Measurements from ENCODE around the gene IL1RAP.

Gene IL1RAP

DNA sequence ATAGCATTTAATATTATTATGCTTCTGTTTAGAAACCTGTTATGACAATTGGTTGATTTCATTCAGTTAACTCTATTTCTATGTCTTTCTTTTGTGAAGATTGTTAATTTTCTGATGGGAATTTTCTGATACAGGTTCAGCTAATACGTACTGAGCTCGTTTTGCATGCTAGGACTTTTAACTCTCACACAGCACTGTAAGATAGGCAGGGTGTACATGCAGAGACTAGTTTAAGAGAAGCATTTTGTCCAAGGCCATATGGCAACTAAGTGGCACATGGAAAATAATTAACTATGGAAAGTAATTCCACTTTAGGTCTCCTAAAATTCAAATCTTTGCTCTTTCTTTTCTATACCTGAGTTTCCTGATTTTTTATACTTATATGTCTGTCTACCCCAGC, 81.9 kb downstream of the IL1RAP start:
- DNase-seq (ENCODE audit: low read depth, low spot score) = no peak
- H3K4me3 ChIP-seq (ENCODE audit: low read length) = no peak overlapping the region

DNA sequence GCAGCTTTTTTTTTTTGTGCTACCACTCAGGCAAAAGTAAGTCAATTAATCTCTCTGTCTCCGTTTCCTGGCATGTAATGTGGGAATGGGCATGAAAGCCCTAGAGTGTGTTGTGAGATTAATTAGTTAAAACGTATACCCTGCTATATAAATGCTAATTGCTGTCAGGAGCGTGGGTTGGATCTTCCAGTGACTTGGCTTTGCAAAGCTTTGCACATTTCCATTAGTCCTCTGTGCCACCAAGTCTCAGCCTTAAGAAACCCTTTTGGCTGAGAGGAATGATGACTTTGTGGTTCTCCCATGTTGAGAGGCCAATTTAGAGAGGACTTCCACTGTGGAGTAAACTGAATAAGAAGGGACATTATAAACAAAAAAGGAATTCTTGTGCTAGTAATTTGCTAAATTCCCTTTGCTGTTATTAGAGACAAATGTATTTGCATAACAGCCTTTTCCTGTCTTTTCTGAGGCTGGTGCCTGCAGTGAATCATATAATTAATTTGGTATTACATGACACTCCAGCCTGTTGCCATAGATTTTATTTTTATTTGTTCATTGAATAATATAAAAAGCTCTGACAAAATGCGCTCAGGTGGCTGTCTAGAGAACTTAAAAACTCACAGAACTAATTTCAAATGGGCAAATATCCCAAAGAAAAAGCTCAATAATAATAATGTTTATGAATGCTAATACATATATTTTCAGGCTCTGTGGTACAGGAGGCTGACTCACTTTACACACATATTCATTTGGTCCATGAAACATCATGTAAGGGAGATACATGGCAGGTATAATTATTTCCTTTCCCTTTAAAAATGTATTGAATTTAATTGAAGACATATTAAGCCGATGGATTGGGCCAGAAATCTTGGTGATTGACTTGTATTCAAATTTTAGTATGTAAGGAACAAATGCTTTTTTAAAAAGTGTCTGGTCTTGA, 82.7 kb downstream of the IL1RAP start:
- no peak overlapping the region for H3K4me3 ChIP-seq (ENCODE audit: low read length)
- no peak for DNase-seq (ENCODE audit: low read depth, low spot score)

DNA sequence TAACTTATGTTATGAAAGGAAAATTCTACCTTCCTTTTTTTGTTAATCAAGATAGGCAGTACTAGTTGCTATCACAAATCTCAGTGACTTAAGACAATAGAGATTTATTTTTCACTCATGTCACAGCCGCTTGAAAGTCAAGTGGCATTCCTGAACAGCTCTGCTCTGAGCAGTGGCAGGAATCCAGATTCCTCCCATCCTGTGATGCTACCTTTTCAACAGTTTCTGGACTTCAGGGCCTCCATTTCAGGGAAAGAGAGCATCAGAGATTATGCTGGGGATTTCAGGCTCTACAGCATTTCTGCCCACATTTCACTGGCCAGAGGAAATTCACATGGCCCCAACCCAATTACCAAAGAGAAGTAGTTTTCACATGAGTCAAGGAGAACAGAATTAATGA, 83.4 kb downstream of the IL1RAP start:
- no peak overlapping the region for H3K4me3 ChIP-seq (ENCODE audit: low read length)
- no peak for DNase-seq (ENCODE audit: low read depth, low spot score)

DNA sequence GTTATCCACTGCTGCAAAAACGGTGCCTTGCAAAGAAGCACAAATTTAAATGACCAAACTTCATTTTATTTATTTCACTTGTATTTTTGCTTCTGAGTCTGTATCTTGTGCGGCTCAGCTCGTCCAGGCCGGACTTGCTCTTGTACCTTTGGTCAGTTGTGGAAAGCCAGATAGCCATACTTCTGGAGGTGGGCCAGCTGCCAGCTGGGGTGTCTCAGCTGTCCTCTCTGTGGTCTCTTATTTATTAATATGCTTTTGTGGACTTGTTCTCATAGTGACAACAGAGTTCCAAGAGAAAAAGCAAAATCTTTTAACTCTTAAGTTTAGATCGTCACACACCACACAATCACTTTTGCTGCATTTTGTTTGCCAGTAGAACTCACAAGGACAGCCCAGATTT, 87.7 kb downstream of the IL1RAP start:
- DNase-seq (ENCODE audit: low read depth, low spot score) = no peak
- H3K4me3 ChIP-seq (ENCODE audit: low read length) = no peak overlapping the region

DNA sequence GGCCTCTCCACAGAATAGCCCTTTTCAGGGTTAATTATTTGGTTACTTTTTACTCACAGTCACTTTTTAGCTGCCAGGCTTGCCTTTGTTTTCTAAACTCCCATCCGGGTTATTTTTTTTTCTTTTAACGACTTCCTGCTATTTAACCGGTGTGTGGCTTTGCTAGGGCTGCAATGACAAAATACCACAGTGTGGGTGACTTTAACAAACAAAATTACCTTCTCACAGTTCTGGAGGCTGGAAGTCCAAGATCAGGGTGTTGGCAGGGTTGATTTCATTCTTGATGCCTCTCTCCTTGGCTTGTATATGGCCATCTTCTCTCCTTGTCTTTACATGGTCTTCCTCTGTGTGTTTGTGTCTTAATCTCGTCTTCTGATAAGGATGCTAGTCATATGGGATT, 91.5 kb downstream of the IL1RAP start:
- DNase-seq (ENCODE audit: low read depth, low spot score) = peak; percentile 19
- H3K4me3 ChIP-seq (ENCODE audit: low read length) = no peak overlapping the region

DNA sequence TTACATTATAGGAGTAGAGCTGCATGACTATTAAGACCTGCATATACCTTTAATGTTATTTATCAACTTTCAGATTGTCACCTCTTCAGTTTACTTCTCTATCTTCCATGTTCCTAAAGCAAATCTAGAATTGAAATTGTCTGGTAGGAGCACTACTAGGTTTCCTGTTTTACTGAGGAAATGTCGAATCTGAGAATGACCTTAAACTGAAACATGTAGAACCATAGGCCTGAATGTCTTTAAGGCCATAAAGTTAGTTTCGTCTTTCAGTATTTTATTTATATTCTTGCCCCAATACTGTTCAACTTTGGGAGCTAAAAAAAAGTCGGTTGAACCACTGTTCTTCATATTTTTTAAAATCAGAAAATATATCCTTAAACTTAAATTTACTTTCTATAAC, 92.7 kb downstream of the IL1RAP start:
- no peak overlapping the region for H3K4me3 ChIP-seq (ENCODE audit: low read length)
- no peak for DNase-seq (ENCODE audit: low read depth, low spot score)

DNA sequence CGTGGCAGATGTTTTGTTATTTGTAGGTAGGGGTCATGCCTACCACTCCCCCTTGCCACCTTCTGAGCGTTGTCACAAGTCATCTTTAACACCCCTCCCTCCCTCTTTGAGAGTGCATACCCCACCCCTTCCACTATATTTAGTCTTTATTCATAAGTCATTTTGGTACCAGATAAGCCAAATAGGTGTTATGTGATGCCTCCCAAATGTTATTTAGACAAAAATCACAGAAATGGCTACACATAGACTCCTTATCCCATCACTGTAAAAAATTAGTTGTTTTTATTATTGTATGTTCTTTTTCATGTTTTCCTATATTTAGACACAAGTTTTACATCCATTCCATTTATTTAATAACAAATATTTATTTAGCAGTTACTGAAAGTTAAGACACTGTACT, 93.1 kb downstream of the IL1RAP start:
- no peak overlapping the region for H3K4me3 ChIP-seq (ENCODE audit: low read length)
- DNase-seq (ENCODE audit: low read depth, low spot score) = no peak

DNA sequence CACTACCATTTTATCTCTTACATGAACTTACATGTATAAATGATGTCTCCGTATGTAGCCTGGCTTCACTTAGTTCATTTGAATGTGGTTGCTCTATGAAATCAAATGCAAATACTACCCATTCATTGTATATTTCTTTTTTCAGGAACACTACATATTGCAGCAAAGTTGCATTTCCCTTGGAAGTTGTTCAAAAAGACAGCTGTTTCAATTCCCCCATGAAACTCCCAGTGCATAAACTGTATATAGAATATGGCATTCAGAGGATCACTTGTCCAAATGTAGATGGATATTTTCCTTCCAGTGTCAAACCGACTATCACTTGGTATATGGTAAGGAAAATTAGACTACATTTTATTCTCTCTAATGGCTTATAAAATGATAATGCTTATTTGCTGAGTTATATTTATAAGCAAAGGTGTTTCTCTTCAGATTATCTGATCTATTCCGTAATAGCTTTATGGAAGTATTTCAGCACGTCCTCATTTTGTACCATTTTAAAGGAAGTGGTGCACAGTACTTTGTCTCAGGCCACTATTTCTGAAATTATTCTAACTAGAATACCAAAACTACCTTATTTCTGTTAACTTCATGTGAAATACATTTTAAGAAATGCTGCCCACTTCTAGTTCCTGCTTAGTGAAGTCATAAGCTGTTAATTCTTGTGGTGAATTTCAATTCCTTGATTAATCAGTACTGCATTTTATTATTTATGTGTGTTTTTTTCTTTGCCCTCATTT, 95.1 kb downstream of the IL1RAP start:
- no peak for DNase-seq (ENCODE audit: low read depth, low spot score)
- H3K4me3 ChIP-seq (ENCODE audit: low read length) = no peak overlapping the region

DNA sequence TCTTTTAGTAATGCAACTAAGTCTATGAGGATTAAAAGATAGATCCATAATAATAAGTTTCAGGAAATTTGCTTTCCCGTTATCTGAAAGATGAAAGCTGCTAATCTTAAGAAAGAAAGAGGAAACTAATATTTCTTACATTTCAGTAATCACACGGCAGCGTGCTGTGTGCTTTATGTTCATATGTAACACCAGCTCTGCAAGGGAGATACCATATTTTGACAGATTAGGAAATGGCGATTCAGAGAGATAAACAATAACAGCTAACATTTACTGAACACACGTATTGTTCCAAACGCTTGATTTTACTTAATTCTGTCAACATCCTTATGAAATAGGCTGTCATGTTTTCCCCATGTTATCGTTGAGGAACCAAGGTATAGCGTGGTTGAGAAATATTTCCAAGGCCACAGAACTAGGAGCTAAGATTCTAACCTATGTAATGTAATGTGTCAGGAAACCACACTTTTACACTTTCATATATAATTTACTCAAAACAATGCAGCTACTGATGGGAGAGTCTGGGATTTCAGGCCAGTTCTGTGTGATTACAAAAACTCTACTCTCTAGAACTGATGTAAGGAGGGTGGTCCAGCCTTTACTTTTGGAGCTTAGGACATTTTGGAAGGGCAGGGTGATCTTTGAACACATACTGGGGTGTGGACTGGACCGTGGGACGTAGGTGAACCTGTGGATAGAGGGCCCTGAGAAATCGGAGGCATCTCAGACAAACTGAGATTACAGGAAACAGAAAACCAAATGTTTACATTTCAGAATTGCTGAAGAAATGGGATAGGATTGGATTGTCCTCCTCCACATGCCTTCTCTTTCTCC, 100.6 kb downstream of the IL1RAP start:
- H3K4me3 ChIP-seq (ENCODE audit: low read length) = no peak overlapping the region
- no peak for DNase-seq (ENCODE audit: low read depth, low spot score)

DNA sequence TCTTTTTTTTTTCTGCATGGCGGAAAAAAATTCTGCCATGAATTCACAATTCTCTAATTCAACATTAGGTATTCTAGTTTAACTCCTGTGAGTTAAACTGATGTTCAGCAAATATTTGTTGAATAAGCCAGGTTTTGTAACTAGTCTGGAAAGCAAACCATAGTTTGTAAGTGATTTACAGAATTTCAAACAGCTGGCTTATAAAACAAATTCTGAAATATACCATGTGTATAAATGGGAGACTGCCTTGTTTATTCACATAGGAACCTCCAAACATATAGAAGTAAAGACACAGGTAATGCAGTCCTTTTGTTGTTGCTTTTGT, 101.1 kb downstream of the IL1RAP start:
- DNase-seq (ENCODE audit: low read depth, low spot score) = no peak
- H3K4me3 ChIP-seq (ENCODE audit: low read length) = no peak overlapping the region

DNA sequence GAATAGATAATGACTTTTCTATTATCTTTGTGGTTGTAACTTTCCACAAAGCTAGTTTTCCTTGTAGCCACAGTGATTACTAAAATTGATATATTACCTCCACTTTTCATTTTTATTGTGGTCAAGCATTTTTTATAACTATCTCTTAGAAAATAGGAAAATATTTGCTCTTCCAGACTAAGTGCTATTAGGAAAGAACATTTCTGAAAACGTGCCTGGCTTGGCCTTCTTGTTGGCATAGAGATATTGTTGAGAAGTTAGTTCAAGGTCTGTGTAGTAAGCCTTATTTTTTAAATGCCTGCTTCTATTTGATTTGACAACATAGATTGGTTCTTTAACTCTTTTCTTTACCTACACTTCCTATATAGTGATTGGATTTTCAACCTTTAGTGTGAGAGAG, 101.7 kb downstream of the IL1RAP start:
- H3K4me3 ChIP-seq (ENCODE audit: low read length) = no peak overlapping the region
- no peak for DNase-seq (ENCODE audit: low read depth, low spot score)

DNA sequence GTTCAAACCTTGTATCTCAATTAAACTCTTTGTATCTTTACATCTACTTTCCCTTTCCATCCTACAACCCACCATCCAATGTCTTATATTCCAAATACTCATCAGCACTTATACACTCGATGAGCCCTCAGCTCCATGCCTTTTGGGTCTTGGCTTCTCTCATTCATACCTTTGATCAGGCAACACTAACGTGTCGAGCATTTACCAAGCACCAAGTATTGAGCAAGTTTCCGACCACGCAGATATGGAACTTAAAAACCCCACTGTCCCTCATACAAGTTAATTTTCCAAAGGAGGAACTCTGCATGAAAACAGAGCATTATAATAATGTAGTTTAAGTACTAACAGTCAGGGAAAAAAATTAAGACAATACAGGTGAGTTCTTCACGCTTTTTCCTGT, 102.8 kb downstream of the IL1RAP start:
- no peak for DNase-seq (ENCODE audit: low read depth, low spot score)
- no peak overlapping the region for H3K4me3 ChIP-seq (ENCODE audit: low read length)

DNA sequence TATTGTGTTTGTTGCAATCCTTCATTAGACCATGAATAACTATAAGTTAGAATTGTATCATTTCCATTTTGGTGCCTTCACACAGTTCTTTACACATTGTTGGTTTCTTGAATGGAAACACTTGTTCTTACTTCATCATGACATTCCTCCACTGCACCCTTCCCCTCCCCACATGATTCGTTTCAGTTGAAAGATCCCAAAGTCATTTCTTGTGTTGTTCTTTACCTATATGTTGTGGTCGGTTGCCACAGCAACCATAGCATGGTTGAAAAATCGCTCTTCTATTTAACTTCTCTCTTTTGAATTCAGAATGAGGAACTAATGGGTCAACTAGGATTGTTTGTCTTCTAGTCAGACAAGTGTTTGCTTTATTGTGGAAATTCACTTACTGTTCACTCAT, 103.3 kb downstream of the IL1RAP start:
- H3K4me3 ChIP-seq (ENCODE audit: low read length) = no peak overlapping the region
- DNase-seq (ENCODE audit: low read depth, low spot score) = peak; percentile 30

DNA sequence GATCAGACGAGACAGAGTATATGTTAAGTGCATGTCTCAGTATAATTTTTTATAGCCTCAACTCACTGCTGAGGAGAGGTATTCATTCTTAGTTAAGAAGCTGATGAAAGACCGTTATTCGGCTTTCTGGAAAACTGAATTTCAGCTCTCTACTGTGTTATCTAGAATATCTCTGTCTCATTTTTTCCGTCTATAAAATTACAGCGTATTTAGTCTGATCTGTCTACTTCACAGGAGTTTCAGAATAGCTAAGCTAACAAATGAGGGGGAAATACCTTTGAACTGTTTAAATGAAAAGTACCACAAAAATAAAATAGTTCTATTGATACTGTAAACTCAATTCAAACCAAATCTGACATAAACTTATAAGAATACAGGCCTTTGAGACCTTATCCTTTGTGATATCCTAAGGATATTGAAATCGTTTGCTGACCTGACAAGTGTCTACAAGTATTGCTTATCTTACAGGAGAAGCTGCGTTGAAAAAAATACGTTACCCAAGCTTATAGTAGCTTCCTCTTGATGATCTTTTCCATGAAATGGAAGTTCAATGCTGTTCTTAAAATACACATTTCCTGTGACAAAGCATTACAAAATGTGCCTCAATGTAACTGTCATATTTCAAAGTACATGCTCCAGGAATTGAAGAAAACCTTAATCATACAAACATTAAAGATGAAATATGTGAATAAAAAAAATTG, 104.6 kb downstream of the IL1RAP start:
- H3K4me3 ChIP-seq (ENCODE audit: low read length) = no peak overlapping the region
- DNase-seq (ENCODE audit: low read depth, low spot score) = no peak

DNA sequence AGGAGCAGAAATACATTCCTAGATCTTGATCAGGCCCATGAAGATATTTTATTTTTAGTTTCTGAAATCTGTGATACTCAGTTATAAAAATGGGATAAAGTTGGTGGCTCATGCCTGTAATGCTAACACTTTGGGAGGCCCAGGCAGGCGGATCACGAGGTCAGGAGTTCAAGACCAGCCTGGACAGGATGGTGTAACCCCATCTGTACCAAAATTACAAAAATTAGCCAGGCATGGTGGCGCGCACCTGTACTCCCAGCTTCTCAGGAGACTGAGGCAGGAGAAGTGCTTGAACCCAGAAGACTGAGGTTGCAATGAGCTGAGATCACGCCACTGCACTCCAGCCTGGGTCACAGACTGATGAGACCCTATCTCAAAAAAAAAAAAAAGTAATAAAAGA, 105.5 kb downstream of the IL1RAP start:
- H3K4me3 ChIP-seq (ENCODE audit: low read length) = no peak overlapping the region
- no peak for DNase-seq (ENCODE audit: low read depth, low spot score)

DNA sequence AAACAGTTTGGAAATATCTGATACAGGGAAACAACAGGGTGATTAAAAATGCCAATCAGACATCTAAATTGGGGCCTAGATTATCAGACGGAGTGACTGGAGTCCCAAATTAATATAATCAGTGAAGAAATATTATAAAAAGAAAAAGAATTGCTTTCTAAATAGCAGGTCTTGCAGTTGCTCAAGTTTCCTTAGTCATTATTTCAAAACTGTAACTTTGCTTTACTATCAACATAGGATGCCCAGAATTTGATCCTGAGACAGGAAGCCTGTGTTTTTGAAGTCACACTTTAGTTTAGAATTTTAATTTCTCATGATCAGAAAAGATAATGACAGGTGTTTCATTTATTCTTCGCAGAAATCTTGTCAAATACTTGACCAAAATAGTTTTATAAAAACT, 105.9 kb downstream of the IL1RAP start:
- DNase-seq (ENCODE audit: low read depth, low spot score) = no peak
- H3K4me3 ChIP-seq (ENCODE audit: low read length) = no peak overlapping the region

DNA sequence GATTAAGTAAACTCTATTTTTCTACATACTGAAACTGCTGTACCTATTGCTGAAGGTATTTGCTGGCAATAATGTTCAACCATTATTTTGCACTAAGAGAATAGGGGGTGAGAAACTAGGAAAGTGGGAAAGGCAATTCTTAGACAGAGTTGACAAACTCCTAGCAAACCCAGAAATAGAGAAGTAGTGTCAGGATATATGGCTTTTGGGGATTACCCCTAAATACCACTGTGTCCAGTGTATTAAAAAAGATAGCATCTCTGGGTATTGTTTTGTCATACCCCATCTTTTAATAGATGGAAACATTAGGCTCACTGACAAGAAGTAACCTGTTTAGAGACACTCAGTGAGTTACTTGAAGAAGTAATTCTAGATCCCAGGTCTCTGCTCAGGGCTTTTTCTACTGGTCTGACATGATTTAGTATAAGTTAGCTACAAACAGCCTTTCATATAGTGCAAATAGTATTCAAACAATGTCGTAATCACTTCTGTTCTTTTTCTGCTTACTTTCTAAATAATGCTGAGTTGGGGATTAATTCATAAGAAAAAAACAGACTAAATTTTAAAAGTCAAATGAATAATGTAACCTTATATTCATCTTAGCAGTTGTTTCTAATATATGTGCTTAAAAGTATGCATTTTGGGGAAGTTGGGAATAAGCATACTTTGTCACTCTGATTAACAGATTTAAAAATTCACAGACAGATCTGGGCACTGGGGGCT, 107.2 kb downstream of the IL1RAP start:
- H3K4me3 ChIP-seq (ENCODE audit: low read length) = no peak overlapping the region
- DNase-seq (ENCODE audit: low read depth, low spot score) = no peak

DNA sequence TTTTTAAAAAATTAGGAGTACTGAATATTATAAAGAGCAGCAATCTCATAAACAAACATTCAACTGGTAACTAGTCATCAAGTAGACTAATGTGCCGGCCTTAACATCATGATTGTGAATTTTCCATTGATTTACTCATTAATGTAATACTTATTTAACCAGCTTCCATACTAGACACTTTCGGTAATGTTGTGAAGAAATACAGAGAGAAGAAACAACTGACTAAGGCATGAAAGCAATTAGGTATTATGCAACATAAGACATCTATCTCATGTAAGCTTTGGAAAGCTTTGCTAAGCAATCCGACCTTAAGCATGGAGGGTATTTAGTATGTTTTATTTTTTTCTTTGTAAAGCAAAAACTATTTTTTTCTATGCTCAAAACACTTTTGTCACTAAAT, 108.0 kb downstream of the IL1RAP start:
- DNase-seq (ENCODE audit: low read depth, low spot score) = no peak
- no peak overlapping the region for H3K4me3 ChIP-seq (ENCODE audit: low read length)

DNA sequence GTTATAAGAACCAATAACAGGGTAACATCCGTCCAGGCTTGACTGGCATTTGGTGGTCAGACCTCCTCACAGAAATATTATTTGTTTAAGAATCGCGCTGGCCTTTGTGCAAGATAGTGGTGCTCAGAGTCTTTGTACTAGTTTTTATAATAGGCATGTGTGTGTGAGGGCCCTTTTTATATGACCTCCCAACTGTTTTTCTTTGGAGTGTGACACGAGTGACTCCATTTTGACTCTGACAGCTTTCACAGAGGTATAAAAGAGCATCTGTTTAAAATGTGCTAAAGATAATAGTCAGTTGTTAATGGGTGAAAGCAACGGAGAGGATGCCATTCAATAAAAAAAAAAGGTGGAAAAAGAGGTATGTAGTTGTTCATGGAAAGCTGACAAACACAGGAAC, 110.4 kb downstream of the IL1RAP start:
- no peak overlapping the region for H3K4me3 ChIP-seq (ENCODE audit: low read length)
- DNase-seq (ENCODE audit: low read depth, low spot score) = no peak

All from Jurkat, Clone E6-1 (cell line).